ENCODE results near the gene UBE2E2. TPM values are rescaled to one million over a fixed set of nuclear protein-coding genes. Genes with fewer than 3 reads are reported as not detected.
"Not testable (repeated sequence)": the region's sequence is repeated elsewhere in the genome, so short reads cannot be mapped to it uniquely, and the experiment has no call there.

The UBE2E2 gene
- total RNA-seq, result 2.0 and 5.4 TPM in 2 replicates

GRCh38 chr3:23202921-23203707 is at the start of gene UBE2E2:
Gene UBE2E2 (plus strand): TSS chr3:23203327.
- intact Hi-C loops (cut with micrococcal nuclease), result loop anchor here (2.0 to 5.0 kb wide), 2 partner anchors 604 to 742 kb away; partner anchors contain the start of genes NR1D2 and UBE2E1

GRCh38 chr3:23153436-23153835 is 49.7 kb upstream of the UBE2E2 start:
- intact Hi-C loops (cut with micrococcal nuclease), result no loop called here

- intact Hi-C loops (cut with micrococcal nuclease), result no loop called here
Measured at GRCh38 chr3:23157331-23157730, 45.8 kb upstream of the UBE2E2 start.

- intact Hi-C loops (cut with micrococcal nuclease), result no loop called here
Measured at GRCh38 chr3:23159929-23160328, 43.2 kb upstream of the UBE2E2 start.

GRCh38 chr3:23161308-23161707 is 41.8 kb upstream of the UBE2E2 start:
- intact Hi-C loops (cut with micrococcal nuclease), result no loop called here

GRCh38 chr3:23161896-23162570 is 41.1 kb upstream of the UBE2E2 start:
- intact Hi-C loops (cut with micrococcal nuclease), result no loop called here

- intact Hi-C loops (cut with micrococcal nuclease), result no loop called here
Measured at GRCh38 chr3:23162934-23163333, 40.2 kb upstream of the UBE2E2 start.

- intact Hi-C loops (cut with micrococcal nuclease), result no loop called here
Measured at GRCh38 chr3:23164746-23165145, 38.4 kb upstream of the UBE2E2 start.

GRCh38 chr3:23165571-23165970 is 37.6 kb upstream of the UBE2E2 start:
- intact Hi-C loops (cut with micrococcal nuclease), result no loop called here

GRCh38 chr3:23166276-23166675 is 36.9 kb upstream of the UBE2E2 start:
- intact Hi-C loops (cut with micrococcal nuclease), result no loop called here

- intact Hi-C loops (cut with micrococcal nuclease), result no loop called here
Measured at GRCh38 chr3:23166845-23167244, 36.3 kb upstream of the UBE2E2 start.

GRCh38 chr3:23169551-23169950 is 33.6 kb upstream of the UBE2E2 start:
- intact Hi-C loops (cut with micrococcal nuclease), result no loop called here

GRCh38 chr3:23170291-23170690 is 32.8 kb upstream of the UBE2E2 start:
- intact Hi-C loops (cut with micrococcal nuclease), result no loop called here

GRCh38 chr3:23172059-23172458 is 31.1 kb upstream of the UBE2E2 start:
- intact Hi-C loops (cut with micrococcal nuclease), result no loop called here

GRCh38 chr3:23174426-23175039 is 28.6 kb upstream of the UBE2E2 start:
- intact Hi-C loops (cut with micrococcal nuclease), result no loop called here

- intact Hi-C loops (cut with micrococcal nuclease), result no loop called here
Measured at GRCh38 chr3:23175341-23176083, 27.6 kb upstream of the UBE2E2 start.

GRCh38 chr3:23176839-23177238 is 26.3 kb upstream of the UBE2E2 start:
- intact Hi-C loops (cut with micrococcal nuclease), result not testable (repeated sequence)

- intact Hi-C loops (cut with micrococcal nuclease), result no loop called here
Measured at GRCh38 chr3:23182996-23183513, 20.1 kb upstream of the UBE2E2 start.

- intact Hi-C loops (cut with micrococcal nuclease), result no loop called here
Measured at GRCh38 chr3:23183731-23184130, 19.4 kb upstream of the UBE2E2 start.

GRCh38 chr3:23185861-23186260 is 17.3 kb upstream of the UBE2E2 start:
- intact Hi-C loops (cut with micrococcal nuclease), result no loop called here

GRCh38 chr3:23189187-23189586 is 13.9 kb upstream of the UBE2E2 start:
- intact Hi-C loops (cut with micrococcal nuclease), result no loop called here
